DND-41 (cell line): ENCODE measurements around the gene DNAH11.

ENCODE experiments used
- CTCF ChIP-seq: IDR thresholded peaks from 2 replicates; pipeline ENCODE4 v1.5.1; 2012; ENCODE audit warnings: borderline replicate concordance, low read length, moderate library complexity, mild to moderate bottlenecking; ENCODE audit not compliant: poor library complexity, severe bottlenecking; ENCODE audit errors: extremely low read depth
- EZH2 ChIP-seq: IDR thresholded peaks from 3 replicates; pipeline ENCODE4 v1.6.1; 2012; ENCODE audit warnings: borderline replicate concordance, low read depth, mild to moderate bottlenecking, moderate library complexity, low read length, inconsistent platforms; ENCODE audit not compliant: severe bottlenecking

GRCh38 chr7:21912305-21912704, 369.5 kb downstream of the DNAH11 start:
- TF ChIP-seq CTCF (no peak), EZH2 (no peak)
